Measurements from ENCODE around the gene SHCBP1. TPM values are rescaled to one million over a fixed set of nuclear protein-coding genes. Genes with fewer than 3 reads are reported as not detected.

Gene SHCBP1, protein sequence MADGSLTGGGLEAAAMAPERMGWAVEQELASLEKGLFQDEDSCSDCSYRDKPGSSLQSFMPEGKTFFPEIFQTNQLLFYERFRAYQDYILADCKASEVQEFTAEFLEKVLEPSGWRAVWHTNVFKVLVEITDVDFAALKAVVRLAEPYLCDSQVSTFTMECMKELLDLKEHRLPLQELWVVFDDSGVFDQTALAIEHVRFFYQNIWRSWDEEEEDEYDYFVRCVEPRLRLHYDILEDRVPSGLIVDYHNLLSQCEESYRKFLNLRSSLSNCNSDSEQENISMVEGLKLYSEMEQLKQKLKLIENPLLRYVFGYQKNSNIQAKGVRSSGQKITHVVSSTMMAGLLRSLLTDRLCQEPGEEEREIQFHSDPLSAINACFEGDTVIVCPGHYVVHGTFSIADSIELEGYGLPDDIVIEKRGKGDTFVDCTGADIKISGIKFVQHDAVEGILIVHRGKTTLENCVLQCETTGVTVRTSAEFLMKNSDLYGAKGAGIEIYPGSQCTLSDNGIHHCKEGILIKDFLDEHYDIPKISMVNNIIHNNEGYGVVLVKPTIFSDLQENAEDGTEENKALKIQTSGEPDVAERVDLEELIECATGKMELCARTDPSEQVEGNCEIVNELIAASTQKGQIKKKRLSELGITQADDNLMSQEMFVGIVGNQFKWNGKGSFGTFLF
- total RNA-seq: 10 to 100 TPM; 32.9 to 54.6 TPM

DNA sequence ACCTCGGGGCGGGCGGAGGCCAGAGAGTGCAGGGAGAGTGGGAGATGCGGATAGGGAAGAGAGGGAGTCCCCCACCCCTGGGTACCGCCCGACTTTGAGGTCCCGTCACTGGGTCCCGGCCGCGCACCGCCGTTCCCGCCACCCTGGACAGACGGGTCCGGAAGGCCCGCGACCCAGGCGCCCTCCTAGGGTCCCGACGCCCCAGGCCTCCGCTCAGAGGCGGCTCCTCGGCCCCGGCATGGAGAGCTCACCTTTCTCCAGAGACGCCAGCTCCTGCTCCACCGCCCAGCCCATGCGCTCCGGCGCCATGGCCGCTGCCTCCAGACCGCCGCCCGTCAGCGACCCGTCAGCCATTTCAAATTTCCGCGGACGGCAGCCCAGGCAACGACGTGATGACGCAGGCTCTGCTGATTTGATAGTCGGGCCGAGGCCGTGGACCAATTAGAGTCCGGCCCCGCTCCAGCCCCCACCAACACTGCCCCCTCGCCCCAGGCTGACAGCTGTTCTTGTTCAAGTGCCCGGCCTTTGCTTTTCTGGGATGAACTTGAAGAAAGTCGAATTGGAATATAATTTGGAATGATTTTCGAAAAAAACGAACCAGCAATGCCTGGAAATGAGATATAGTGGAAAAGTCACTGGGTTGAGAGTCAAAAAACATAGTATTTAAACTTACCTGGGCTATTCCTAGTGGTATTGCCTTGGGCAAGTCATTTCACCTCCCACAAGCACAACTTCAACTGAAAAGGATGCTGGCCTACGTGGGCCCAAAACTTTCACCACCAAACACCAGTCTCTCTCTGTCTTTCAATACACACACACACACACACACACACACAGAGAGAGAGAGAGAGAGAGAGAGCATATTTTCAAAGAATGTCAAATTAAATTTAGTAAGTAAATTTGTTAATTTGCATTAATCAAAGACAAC, at the start of gene SHCBP1:
TSS of gene SHCBP1 (minus strand) at position 374 of the 928 bp plus-strand sequence. CDS start at position 354, 20 bp downstream.
- Mint-ChIP-seq H3K27me3 (no peaks in the 10 kb centered on the region), H3K4me1 (ENCODE audit: low read depth in 2 of 2) (peaks cover 13 to 18% of the 10 kb centered on the region in 2 donors), H3K9me3 (no peaks in the 10 kb centered on the region), H3K36me3 (peaks cover 2% of the 10 kb centered on the region), H3K4me3 (peak within 1 kb of the TSS; percentile 95), H3K27ac (peak within 1 kb of the TSS; percentile 78 to 79)
- DNase-seq (ENCODE audit: low spot score) (peak; percentile 87), ATAC-seq (peak; percentile 96 to 97)

DNA sequence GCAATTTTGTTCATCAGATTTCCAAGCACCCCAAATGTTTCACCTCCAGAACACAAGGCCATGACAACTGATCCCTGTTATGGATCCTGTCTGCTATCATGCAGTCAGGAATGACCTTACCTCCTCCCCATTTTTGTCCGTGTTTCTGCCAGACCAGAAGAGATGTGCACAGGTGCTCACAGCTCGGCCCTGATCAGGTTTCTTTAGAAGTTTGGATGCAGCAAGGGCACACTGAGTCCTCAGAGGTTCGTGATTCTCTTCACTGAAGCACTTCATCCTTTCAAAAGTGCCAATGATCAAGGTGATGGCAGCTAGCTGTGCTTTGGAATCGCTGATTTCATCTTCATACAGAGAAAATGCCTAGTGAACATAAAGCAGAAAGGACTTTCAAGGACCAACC, 40.9 kb upstream of the SHCBP1 start:
- DNase-seq (ENCODE audit: low spot score) (no peak), ATAC-seq (no peak)
- H3K27me3 Mint-ChIP-seq: no peaks in the 10 kb centered on the region
- H3K36me3 Mint-ChIP-seq: peaks cover 21% of the 10 kb centered on the region
- H3K4me3 Mint-ChIP-seq: no peak overlapping the region
- H3K9me3 Mint-ChIP-seq: no peaks in the 10 kb centered on the region
- H3K4me1 Mint-ChIP-seq (ENCODE audit: low read depth in 2 of 2): no peaks in the 10 kb centered on the region
- no peak overlapping the region for H3K27ac Mint-ChIP-seq

GRCh38 chr16:46658925-46659324, 37.7 kb upstream of the SHCBP1 start:
- Mint-ChIP-seq H3K4me1 (ENCODE audit: low read depth in 2 of 2) (no peaks in the 10 kb centered on the region), H3K4me3 (no peak overlapping the region), H3K27me3 (no peaks in the 10 kb centered on the region), H3K9me3 (no peaks in the 10 kb centered on the region), H3K27ac (no peak overlapping the region), H3K36me3 (peaks cover 21% of the 10 kb centered on the region)
- no peak for DNase-seq (ENCODE audit: low spot score)
- ATAC-seq: peak; percentile 11 to 69

GRCh38 chr16:46651305-46651704, 30.1 kb upstream of the SHCBP1 start:
- Mint-ChIP-seq H3K9me3 (no peaks in the 10 kb centered on the region), H3K36me3 (no peaks in the 10 kb centered on the region), H3K27ac (no peak overlapping the region), H3K27me3 (no peaks in the 10 kb centered on the region), H3K4me1 (ENCODE audit: low read depth in 2 of 2) (no peaks in the 10 kb centered on the region), H3K4me3 (no peak overlapping the region)
- DNase-seq (ENCODE audit: low spot score) (no peak), ATAC-seq (no peak)

GRCh38 chr16:46650254-46650623, 29.1 kb upstream of the SHCBP1 start:
- DNase-seq (ENCODE audit: low spot score) (no peak), ATAC-seq (no peak)

DNA sequence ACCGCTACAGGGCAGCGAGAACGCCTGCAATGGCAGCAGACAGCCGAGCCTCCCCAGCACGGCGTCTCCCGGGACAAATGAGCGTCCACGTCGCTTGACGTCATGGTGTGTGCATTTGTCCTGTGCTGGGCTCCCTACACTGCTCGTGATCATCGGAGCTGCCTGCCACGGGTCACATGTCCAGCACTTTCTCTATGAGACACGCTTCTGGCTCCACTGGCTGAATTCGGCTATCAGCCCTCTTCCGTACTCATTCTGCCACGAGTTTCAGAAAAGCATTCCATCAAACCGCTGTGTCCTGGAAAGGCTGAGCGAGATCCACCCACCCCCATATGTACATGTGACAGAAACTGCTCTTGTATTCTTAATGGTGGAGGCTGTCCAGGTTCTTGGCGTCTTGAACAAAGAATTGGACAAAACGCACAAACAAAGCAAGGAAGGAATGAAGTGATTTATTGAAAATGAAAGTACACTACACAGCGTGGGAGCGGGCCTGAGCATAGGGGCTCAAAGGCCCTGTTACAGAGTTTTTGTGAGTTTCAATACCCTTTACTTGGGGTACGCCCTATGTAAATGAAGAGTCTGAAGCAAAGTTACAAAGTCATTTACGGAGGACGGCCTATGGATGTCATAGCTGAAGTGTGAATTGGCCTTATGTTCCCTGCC, 28.5 kb upstream of the SHCBP1 start:
- peaks cover 7% of the 10 kb centered on the region for H3K36me3 Mint-ChIP-seq
- DNase-seq (ENCODE audit: low spot score): no peak
- ATAC-seq: no peak
- no peak overlapping the region for H3K27ac Mint-ChIP-seq
- no peaks in the 10 kb centered on the region for H3K27me3 Mint-ChIP-seq
- H3K4me1 Mint-ChIP-seq (ENCODE audit: low read depth in 2 of 2): no peaks in the 10 kb centered on the region
- no peak overlapping the region for H3K4me3 Mint-ChIP-seq
- no peaks in the 10 kb centered on the region for H3K9me3 Mint-ChIP-seq

More at GRCh38 chr16:46650254-46650623, 29.1 kb upstream of the SHCBP1 start:
- H3K4me3 Mint-ChIP-seq: no peak overlapping the region
- no peaks in the 10 kb centered on the region for H3K27me3 Mint-ChIP-seq
- no peaks in the 10 kb centered on the region for H3K4me1 Mint-ChIP-seq (ENCODE audit: low read depth in 2 of 2)
- no peak overlapping the region for H3K27ac Mint-ChIP-seq
- peaks cover 4% of the 10 kb centered on the region for H3K36me3 Mint-ChIP-seq
- no peaks in the 10 kb centered on the region for H3K9me3 Mint-ChIP-seq

- DNase-seq (ENCODE audit: low spot score) (no peak), ATAC-seq (no peak)
- peaks cover 13% of the 10 kb centered on the region for H3K36me3 Mint-ChIP-seq
- H3K27me3 Mint-ChIP-seq: peaks cover 0 to 1% of the 10 kb centered on the region in 2 donors
- no peaks in the 10 kb centered on the region for H3K4me1 Mint-ChIP-seq (ENCODE audit: low read depth in 2 of 2)
- no peak overlapping the region for H3K4me3 Mint-ChIP-seq
- H3K27ac Mint-ChIP-seq: no peak overlapping the region
- H3K9me3 Mint-ChIP-seq: peaks cover 2% of the 10 kb centered on the region
Observed at GRCh38 chr16:46648656-46649055, 27.5 kb upstream of the SHCBP1 start.

DNA sequence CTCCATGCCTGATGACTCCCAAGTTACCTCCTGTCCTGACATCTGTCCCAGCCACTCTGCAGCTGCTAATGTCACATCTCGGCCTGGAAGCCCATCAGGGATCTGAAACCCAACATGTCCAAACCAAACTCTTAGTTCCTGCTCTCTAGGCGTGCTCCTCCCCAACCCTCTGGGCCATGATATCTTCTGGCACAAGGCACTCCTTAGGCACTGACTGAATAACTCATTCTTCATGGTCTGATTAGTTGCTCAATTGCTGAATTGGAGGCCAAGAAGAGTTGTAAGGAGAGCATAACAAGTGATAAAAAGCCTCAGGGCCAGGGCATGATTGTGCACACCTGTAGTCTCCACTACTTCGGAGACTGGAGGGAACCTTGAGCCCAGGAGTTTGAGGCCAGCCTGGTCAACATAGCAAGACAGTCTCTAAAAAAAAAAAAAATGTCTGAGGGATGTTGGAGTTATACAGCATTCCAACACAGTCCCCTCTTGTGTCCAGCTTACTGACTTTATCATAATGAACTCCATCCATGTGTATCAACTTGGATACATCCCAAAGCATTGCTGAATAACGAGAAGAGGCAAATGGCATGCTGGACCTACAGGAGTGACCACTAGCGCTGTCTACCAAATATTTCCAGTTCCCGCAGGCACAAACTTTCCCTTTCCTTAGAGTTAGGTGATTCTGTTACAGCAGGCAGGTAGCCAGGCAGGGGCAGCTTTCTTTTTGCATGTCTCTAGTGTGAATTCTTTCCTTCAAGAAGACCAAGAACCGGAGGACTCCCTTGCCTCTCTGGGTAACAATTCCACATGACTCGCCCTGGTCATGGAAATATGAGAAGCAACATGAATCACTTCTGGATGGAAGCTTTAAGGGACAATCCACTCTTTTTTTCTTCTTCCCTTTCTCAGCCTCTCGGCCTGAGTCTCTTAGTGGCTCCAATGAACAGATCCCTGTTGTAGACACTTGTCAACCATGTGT, 18.1 kb upstream of the SHCBP1 start:
- Mint-ChIP-seq H3K9me3 (peaks cover 7% of the 10 kb centered on the region), H3K27me3 (peaks cover 0 to 4% of the 10 kb centered on the region in 2 donors), H3K36me3 (peaks cover 10% of the 10 kb centered on the region), H3K27ac (no peak overlapping the region), H3K4me1 (ENCODE audit: low read depth in 2 of 2) (no peaks in the 10 kb centered on the region), H3K4me3 (no peak overlapping the region)
- ATAC-seq: no peak
- no peak for DNase-seq (ENCODE audit: low spot score)

GRCh38 chr16:46632778-46633733, 11.9 kb upstream of the SHCBP1 start:
- no peaks in the 10 kb centered on the region for H3K4me1 Mint-ChIP-seq (ENCODE audit: low read depth in 2 of 2)
- DNase-seq (ENCODE audit: low spot score) (no peak), ATAC-seq (peak; percentile 29 to 32)
- H3K27me3 Mint-ChIP-seq: peaks cover 0 to 2% of the 10 kb centered on the region in 2 donors
- no peaks in the 10 kb centered on the region for H3K36me3 Mint-ChIP-seq
- no peaks in the 10 kb centered on the region for H3K9me3 Mint-ChIP-seq
- no peak overlapping the region for H3K4me3 Mint-ChIP-seq
- H3K27ac Mint-ChIP-seq: no peak overlapping the region

- ATAC-seq (no peak), DNase-seq (ENCODE audit: low spot score) (no peak)
- Mint-ChIP-seq H3K9me3 (no peaks in the 10 kb centered on the region), H3K27me3 (peaks cover 0 to 2% of the 10 kb centered on the region in 2 donors), H3K36me3 (no peaks in the 10 kb centered on the region), H3K4me3 (no peak overlapping the region), H3K27ac (no peak overlapping the region), H3K4me1 (ENCODE audit: low read depth in 2 of 2) (no peaks in the 10 kb centered on the region)
Observed at GRCh38 chr16:46629331-46630219, 8.4 kb upstream of the SHCBP1 start.

GRCh38 chr16:46627746-46628145, 6.6 kb upstream of the SHCBP1 start:
- no peaks in the 10 kb centered on the region for H3K36me3 Mint-ChIP-seq
- peaks cover 0 to 2% of the 10 kb centered on the region in 2 donors for H3K27me3 Mint-ChIP-seq
- H3K27ac Mint-ChIP-seq: no peak overlapping the region
- ATAC-seq (no peak), DNase-seq (ENCODE audit: low spot score) (no peak)
- no peaks in the 10 kb centered on the region for H3K9me3 Mint-ChIP-seq
- no peak overlapping the region for H3K4me3 Mint-ChIP-seq
- H3K4me1 Mint-ChIP-seq (ENCODE audit: low read depth in 2 of 2): no peaks in the 10 kb centered on the region
